ENCODE measurements around the gene ZSCAN9.

ZSCAN9 gene

GRCh38 chr6:28225056-28225834, at the start of gene ZSCAN9:
TSS of gene ZSCAN9 (plus strand) at chr6:28225275. CDS start at chr6:28227085, 1,810 bp downstream.
- DNase-seq (ENCODE audit: low spot score): peak; percentile 46

- no peak for DNase-seq (ENCODE audit: low spot score)
These were observed 48.7 kb upstream of the ZSCAN9 start for GRCh38 chr6:28176373-28176772.

GRCh38 chr6:28182255-28182654, 42.8 kb upstream of the ZSCAN9 start:
- no peak for DNase-seq (ENCODE audit: low spot score)

- no peak for DNase-seq (ENCODE audit: low spot score)
These were observed 36.7 kb upstream of the ZSCAN9 start for GRCh38 chr6:28188111-28188979.

- no peak for DNase-seq (ENCODE audit: low spot score)
These were observed 25.1 kb upstream of the ZSCAN9 start for GRCh38 chr6:28200020-28200419.

GRCh38 chr6:28203201-28203600, 21.9 kb upstream of the ZSCAN9 start:
- no peak for DNase-seq (ENCODE audit: low spot score)

GRCh38 chr6:28205879-28206278, 19.2 kb upstream of the ZSCAN9 start:
- DNase-seq (ENCODE audit: low spot score): no peak

- DNase-seq (ENCODE audit: low spot score): no peak
These were observed 18.5 kb upstream of the ZSCAN9 start for GRCh38 chr6:28206527-28206926.

- no peak for DNase-seq (ENCODE audit: low spot score)
These were observed 18.1 kb upstream of the ZSCAN9 start for GRCh38 chr6:28206928-28207509.

GRCh38 chr6:28207510-28208110, 17.5 kb upstream of the ZSCAN9 start:
- DNase-seq (ENCODE audit: low spot score): no peak

- DNase-seq (ENCODE audit: low spot score): no peak
These were observed 16.9 kb upstream of the ZSCAN9 start for GRCh38 chr6:28208111-28208659.

GRCh38 chr6:28209753-28210535, 15.1 kb upstream of the ZSCAN9 start:
- no peak for DNase-seq (ENCODE audit: low spot score)

- no peak for DNase-seq (ENCODE audit: low spot score)
These were observed 13.1 kb upstream of the ZSCAN9 start for GRCh38 chr6:28211840-28212509.

GRCh38 chr6:28212510-28213212, 12.4 kb upstream of the ZSCAN9 start:
- DNase-seq (ENCODE audit: low spot score): no peak

GRCh38 chr6:28213213-28213523, 11.9 kb upstream of the ZSCAN9 start:
- DNase-seq (ENCODE audit: low spot score): no peak

- no peak for DNase-seq (ENCODE audit: low spot score)
These were observed 9.7 kb upstream of the ZSCAN9 start for GRCh38 chr6:28215425-28215824.

- no peak for DNase-seq (ENCODE audit: low spot score)
These were observed 7.2 kb upstream of the ZSCAN9 start for GRCh38 chr6:28217890-28218289.

- no peak for DNase-seq (ENCODE audit: low spot score)
These were observed 6.5 kb upstream of the ZSCAN9 start for GRCh38 chr6:28218312-28219248.

All from CD4-positive, alpha-beta T cell treated with Interleukin-15 for 4 hours (primary cell).